ENCODE results near the gene IGSF21. TPM values are rescaled to one million over a fixed set of nuclear protein-coding genes. Genes with fewer than 3 reads are reported as not detected.

Gene IGSF21
- total and polyA plus RNA-seq, 2 donors (not counting 3 experiments of a cell fraction or from before 2014, with no cell fraction given) = not detected

- no peaks in the 10 kb centered on the region for H4K20me1 ChIP-seq (replicated peaks; ENCODE audit: control insufficient read depth, extremely low read depth, insufficient read depth, low read length)
- intact Hi-C loops (cut with micrococcal nuclease) = no loop called here
- H3K36me3 ChIP-seq (ENCODE audit: control insufficient read depth in 2 of 2, extremely low read depth in 1 of 2, insufficient read depth in 2 of 2, low read length in 2 of 2) = no peaks in the 10 kb centered on the region
- no peak overlapping the region for H3K4me2 ChIP-seq (ENCODE audit: insufficient read depth, low read length)
- dilution Hi-C loops (cut with MboI; ENCODE audit: extremely low pct_ligation_motif_present, low sequenced_read_pairs) = no loop called here
- H3K27me3 ChIP-seq (ENCODE audit: control insufficient read depth in 2 of 2, insufficient read depth in 2 of 2, low read length in 2 of 2) = no peaks in the 10 kb centered on the region
- ChIA-PET POLR2A (no interaction called here), CTCF (no interaction called here)
- H3K4me1 ChIP-seq (ENCODE audit: control insufficient read depth, extremely low read depth, insufficient read depth, low read length) = no peaks in the 10 kb centered on the region
- FAIRE-seq (no peak), DNase-seq (ENCODE audit: low read depth, low spot score) (no peak)
- no peak overlapping the region for H3K27ac ChIP-seq (ENCODE audit: insufficient read depth, low read depth, low read length)
- H2AFZ ChIP-seq (ENCODE audit: low read depth, low read length) = no peak overlapping the region
- H3K79me2 ChIP-seq (ENCODE audit: control insufficient read depth, insufficient read depth, low read length) = no peaks in the 10 kb centered on the region
- no peak overlapping the region for H3K4me3 ChIP-seq (replicated peaks in 1 of 3; ENCODE audit: insufficient read depth in 1 of 3, low read depth in 1 of 3, low read length in 3 of 3)
- no TSS peak for BruUV-seq (replicated peaks)
- TF ChIP-seq GATA2 (IDR thresholded peaks at IDR 0.05; ENCODE audit: insufficient read depth, insufficient read length, low read depth, low read length) = no peak
- TF ChIP-seq FOS (IDR thresholded peaks at IDR 0.05; ENCODE audit: borderline replicate concordance, insufficient read depth, low read length) = no peak
- no peak for TF ChIP-seq JUN (IDR thresholded peaks at IDR 0.05; ENCODE audit: borderline replicate concordance, insufficient read depth, insufficient read length, low read depth)
- no peak for TF ChIP-seq CTCF (IDR thresholded peaks at IDR 0.05; ENCODE audit: extremely low read depth in 1 of 2, insufficient read depth in 1 of 2, low read depth in 1 of 2, low read length in 2 of 2)
- no peak for TF ChIP-seq POLR2A (IDR thresholded peaks at IDR 0.05; ENCODE audit: low read depth, low read length)
- TF ChIP-seq MAX (IDR thresholded peaks at IDR 0.05; ENCODE audit: insufficient read depth, insufficient read length) = no peak
- no peak for TF ChIP-seq POLR2AphosphoS5 (IDR thresholded peaks at IDR 0.05; ENCODE audit: insufficient read depth, low read depth, low read length)
- no peak for TF ChIP-seq MYC (IDR thresholded peaks at IDR 0.05; ENCODE audit: low read depth, low read length)
- no peak for TF ChIP-seq EZH2 (IDR thresholded peaks at IDR 0.05; ENCODE audit: borderline replicate concordance, low read depth, low read length, severe bottlenecking)
- no peak overlapping the region for H3K9ac ChIP-seq (replicated peaks; ENCODE audit: extremely low read depth, insufficient read depth, low read length)
- H3K9me1 ChIP-seq (replicated peaks; ENCODE audit: control insufficient read depth, extremely low read depth, insufficient read depth, low read length) = no peaks in the 10 kb centered on the region
- H3K9me3 ChIP-seq (replicated peaks; ENCODE audit: control insufficient read depth, insufficient read depth, low read length) = no peaks in the 10 kb centered on the region
These were observed 231.6 kb downstream of the IGSF21 start for GRCh38 chr1:18339161-18339560.
